Left kidney (tissue), 2 donors: ENCODE measurements around the gene SERP1. TPM values are rescaled to one million over a fixed set of nuclear protein-coding genes. Genes with fewer than 3 reads are reported as not detected.
A peak's percentile ranks its signal among the peaks of the same experiment; 100 is the strongest.
"Not testable (repeated sequence)": the region's sequence is repeated elsewhere in the genome, so short reads cannot be mapped to it uniquely, and the experiment has no call there.

ENCODE experiments used
- DNase-seq: peaks from one replicate; pipeline ENCODE4 v3.0.0-alpha.2; 2013
- polyA plus RNA-seq: library from polyadenylated mRNA; unstranded; fragments of 120-200 nt; gene quantifications from one replicate; pipeline ENCODE4 v1.2.1, GENCODE V29; 2013; ENCODE audit not compliant: insufficient read length

SERP1 gene
- polyA plus RNA-seq, 1 donor, result 120 TPM

- DNase-seq, result no peak
Observed at GRCh38 chr3:150543128-150543527, 3.2 kb downstream of the SERP1 start.

DNA sequence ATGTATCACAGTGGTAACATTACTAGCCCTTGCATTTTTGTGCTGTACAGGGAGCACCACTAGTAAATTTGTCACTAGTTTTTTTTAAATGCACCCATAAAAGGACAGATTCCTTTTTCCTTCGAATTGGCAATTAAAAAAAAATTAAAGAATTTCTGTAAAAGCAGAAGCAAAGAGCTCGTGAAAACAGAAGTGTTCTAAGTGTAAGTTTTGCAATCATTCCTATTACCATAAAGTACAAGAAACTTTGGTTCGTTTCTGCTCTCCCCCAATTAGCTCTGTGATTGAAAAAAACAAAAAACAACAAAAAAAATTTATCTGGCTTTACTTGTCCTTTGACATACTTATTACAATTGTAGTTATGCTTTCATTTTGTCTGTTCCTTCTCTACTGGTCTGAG, 5.3 kb downstream of the SERP1 start:
- DNase-seq, result no peak

DNA sequence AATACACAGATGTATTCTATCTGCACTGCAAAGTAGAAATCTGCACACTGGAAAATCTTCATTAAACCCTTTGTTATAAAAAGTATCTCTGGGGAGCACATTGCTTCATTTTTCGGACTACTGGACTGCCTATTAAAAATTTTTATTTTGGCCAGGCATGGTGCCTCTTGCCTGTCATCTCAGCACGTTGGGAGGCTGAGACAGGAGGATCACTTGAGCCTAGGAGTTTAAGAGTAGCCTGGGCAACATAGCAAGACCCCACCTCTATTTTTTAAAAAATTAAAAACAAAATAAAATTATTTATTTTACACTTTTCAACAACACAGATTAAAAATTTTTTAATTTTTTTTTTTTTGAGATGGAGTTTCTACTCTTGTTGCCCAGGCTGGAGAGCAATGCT, 6.0 kb downstream of the SERP1 start:
- DNase-seq, result no peak

GRCh38 chr3:150538324-150539208, 7.7 kb downstream of the SERP1 start:
- DNase-seq, result no peak

GRCh38 chr3:150535204-150535603, 11.1 kb downstream of the SERP1 start:
- DNase-seq, result no peak

DNA sequence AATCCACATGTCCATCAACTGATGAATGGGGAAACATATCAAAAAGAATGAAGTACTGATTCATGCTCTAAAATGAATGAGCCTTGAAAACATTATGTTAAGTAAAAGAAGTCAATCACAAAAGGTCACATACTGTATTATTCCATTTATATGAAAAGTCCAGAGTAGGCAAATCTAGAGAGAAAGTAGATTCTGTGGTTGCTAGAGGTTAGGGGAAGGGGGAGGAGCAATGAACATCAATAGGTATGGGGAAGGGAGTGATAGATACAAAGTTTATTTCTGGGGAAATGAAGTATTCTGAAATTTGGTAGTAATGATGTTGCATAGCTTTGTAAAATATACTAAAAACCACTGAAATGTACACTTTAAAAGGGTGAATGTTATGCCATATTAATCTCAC, 14.5 kb downstream of the SERP1 start:
- DNase-seq, result no peak

- DNase-seq, result no peak
Observed at GRCh38 chr3:150528354-150528797, 17.9 kb downstream of the SERP1 start.

DNA sequence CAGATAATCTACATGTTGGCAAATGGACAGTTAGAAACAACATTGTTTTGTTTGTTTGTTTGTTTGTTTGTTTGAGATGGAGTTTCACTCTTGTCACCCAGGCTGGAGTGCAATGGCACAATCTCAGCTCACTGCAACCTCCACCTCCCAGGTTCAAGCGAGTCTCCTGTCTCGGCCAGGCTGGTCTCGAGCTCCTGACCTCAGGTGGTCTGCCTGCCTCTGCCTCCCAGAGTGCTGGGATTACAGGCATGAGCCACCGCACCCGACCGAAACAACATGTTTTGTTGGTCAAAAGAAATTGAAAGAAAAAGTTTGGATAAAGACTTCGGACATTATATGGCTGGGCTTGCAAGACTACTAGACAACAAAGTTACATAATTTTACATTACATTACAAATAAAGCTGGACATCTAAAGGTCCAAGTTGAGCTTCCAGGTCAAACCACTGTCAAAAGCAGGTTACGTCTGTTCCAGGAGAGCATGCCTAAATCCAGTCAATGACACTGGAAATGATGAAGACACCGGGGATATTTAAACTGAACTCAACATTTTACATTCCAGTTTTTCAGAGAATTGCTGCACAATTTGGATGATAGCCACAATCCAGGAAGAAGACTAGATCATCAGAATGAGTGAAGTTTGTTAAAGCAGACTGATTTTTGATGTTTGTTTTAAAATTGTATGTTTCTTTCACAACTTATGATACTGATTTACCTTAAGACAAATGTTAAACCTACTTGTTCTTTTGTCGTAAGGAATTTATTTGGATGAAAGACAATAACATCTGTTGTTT, 18.6 kb downstream of the SERP1 start:
- DNase-seq, result no peak

DNA sequence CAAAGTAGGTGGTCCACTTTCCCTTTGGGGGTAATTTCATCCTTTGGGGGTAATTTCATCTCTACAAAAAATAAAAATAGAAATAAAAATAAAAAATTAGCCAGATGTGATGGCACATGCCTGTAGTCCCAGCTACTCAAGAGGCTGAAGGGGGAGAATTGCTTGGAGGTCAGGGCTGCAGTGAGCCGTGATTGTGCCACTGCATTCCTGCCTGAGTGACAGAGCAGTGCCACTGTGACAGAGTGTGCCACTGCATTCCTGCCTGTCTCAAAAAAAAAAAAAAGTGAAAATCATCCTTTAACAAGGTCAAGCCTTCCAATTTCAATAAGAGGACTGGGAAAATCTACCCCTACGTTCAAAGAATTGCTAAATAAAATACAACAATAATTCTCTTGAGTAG, 22.8 kb downstream of the SERP1 start:
- DNase-seq, result no peak

DNA sequence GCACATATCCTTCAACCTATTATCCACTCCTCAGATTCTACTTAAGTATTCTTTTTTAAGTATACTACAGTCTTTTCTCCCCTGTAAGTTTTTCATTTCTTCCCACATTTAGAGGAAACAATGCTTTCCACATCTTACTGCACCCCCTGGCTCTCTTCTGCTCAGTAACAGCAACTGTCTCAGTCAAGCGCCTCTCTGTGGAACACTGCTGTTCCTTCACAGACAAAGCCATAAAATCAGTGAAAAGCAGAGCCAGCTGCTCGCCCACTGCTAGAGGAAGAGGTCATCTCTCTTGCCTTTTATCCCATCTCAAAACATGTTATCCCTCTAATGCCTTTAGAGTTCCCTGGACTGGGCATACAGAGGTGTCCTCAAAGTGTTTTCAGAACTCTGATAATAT, 24.8 kb downstream of the SERP1 start:
- DNase-seq, result no peak

GRCh38 chr3:150520408-150520807, 25.9 kb downstream of the SERP1 start:
- DNase-seq, result no peak

- DNase-seq, result no peak
Observed at GRCh38 chr3:150519026-150519425, 27.3 kb downstream of the SERP1 start.

DNA sequence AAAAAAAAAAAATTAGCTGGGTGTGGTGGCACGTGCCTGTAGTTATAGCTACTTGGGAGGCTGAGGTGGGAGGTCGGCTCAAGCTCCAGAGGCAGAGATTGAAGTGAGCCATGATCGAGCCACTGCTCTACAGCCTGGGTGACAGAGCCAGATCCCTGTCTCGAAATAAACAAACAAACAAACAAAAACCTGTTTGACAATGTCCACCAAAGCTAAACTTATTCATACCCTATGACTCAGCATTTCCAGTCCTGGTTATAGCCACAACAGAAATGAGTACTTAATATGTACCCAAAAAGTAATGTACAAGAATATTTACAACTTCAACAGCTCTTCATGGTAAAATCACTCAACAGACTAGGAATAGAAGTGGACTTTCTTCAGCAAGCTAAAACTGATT, 31.1 kb downstream of the SERP1 start:
- no peak for DNase-seq

GRCh38 chr3:150511122-150511821, 35.0 kb downstream of the SERP1 start:
- DNase-seq, result no peak

DNA sequence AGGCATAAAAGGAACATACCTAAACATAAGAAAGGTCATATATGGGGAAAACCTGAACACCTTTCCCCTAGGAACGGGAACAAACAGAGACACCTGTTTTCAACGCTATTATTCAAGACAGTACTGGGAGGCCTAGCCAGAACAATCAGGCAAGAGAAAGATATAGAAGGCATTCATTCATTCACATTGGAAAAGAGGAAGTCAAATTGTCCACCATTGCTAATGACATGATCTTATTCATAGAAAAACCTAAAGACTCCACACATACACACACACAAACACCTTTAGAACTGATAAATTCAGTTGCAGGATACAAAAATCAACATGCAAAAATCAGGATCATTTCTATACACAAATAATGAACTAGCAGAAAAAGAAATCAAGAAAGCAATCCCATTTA, 36.5 kb downstream of the SERP1 start:
- no peak for DNase-seq

DNA sequence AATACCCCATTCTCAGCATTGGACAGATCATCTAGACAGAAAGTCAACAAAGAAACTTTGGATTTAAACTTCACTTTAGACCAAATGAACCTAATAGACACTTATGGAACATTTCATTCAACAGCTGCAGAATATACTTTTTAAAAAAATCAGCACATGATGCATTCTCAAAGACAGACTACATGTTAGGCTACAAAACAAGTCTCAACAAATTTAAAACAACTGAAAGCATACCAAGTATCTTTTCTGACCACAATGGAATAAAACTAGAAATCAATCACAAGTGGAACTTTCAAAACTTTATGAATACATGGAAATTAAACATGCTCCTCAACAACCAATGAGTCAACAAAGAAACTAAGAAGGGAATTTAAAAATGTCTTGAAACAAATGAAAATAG, 37.9 kb downstream of the SERP1 start:
- no peak for DNase-seq

GRCh38 chr3:150504483-150504882, 41.8 kb downstream of the SERP1 start:
- DNase-seq, result no peak

DNA sequence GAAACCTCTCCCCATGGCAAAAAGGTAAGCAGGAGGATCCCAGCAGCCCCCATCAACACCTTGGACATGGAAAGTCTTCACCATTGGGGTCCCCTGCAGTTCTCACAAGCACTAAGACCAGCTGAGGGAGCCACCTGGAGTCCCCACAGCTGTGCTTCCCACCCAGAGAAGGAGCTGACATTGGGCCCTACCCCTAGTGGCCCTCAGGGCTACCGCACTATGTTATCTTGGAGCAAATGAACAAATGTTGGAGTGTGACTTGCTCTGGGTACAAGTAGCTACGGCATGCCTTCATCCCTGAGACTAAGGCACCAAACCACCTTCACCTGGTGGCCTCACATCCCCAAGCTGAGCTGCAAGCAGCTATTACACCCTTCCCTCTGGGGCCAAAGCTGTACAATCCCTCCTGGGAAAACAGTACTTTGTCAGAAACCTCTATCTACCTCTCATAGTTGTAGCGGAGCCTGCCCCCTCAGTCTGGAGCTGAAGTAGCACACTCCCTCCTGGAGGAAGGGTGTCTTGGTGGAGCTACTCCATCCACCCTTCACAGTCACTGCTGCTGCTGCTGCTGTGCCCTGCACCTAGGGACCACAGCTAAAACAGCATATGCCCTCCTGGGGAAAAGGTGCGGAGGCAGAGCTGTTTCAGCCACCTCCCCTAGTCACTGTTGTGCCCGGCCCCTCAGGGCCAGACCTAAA, 42.7 kb downstream of the SERP1 start:
- no peak for DNase-seq

DNA sequence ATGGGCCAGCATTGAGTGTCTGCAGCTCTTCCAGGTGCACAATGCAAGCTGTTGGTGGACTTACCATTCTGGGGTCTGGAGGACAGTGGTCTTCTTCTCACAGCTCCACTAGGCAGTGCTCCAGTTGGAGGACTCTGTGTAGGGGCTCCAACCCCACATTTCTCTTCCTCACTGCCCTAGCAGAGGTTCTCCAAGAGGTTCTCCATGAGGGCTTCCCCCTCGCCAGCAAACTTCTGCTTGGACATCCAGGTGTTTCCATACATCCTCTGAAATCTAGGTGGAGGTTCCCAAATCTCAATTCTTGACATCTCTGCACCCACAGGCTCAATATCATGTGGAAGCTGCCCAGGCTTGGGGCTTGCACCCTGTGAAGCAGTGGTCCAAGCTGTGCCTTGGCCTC, 45.3 kb downstream of the SERP1 start:
- not testable (repeated sequence) for DNase-seq

- DNase-seq, result no peak
Observed at GRCh38 chr3:150497956-150498355, 48.3 kb downstream of the SERP1 start.

GRCh38 chr3:150495563-150496168, 50.6 kb downstream of the SERP1 start:
- DNase-seq, result peak; percentile 64

DNA sequence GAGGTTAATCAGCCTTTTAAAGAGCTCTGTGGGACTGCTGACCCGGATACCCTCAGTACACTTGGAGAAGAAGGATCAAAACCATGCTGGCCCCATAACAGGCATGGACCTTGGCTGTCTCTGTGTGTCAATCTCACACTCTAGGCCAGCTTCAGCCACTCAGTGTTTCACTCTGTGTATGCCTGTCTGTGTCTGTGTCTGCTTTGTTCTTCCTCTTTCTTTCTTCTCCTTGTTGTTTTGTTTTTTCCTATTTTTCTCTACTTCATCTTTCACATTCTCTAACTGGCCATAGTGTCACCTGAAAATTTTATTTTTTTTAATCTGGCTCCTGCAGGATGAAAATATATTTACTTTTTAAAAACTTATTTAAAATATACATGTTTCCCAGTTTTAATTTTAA, 51.1 kb downstream of the SERP1 start:
- no peak for DNase-seq
